ENCODE data around the gene HOGA1.

The HOGA1 gene

GRCh38 chr10:97596101-97597082, 12.2 kb downstream of the HOGA1 start:
- Histone ChIP-seq H4K20me1 (ENCODE audit: insufficient read depth, low read length) (no peaks in the 10 kb centered on the region), H3F3A (ENCODE audit: insufficient read depth, low read length) (no peaks in the 10 kb centered on the region), H3K4me2 (ENCODE audit: low read depth, low read length) (no peak overlapping the region), H3K4me1 (ENCODE audit: low read length) (no peaks in the 10 kb centered on the region), H3K9me3 (replicated peaks; ENCODE audit: insufficient read depth, low read length) (no peaks in the 10 kb centered on the region), H2AFZ (ENCODE audit: low read length) (no peak overlapping the region), H3K9ac (ENCODE audit: low read length) (no peak overlapping the region), H3K36me3 (replicated peaks; ENCODE audit: insufficient read depth, low read length) (no peaks in the 10 kb centered on the region), H3K27me3 (replicated peaks; ENCODE audit: insufficient read depth, low read length) (no peaks in the 10 kb centered on the region), H3K4me3 (ENCODE audit: low read length) (no peak overlapping the region), H3K9me2 (replicated peaks; ENCODE audit: insufficient read depth, low read length) (no peaks in the 10 kb centered on the region), H3K79me2 (ENCODE audit: low read length) (no peaks in the 10 kb centered on the region), H3K27ac (ENCODE audit: low read length) (no peak overlapping the region)
- DNase-seq: no peak
- no peak for TF ChIP-seq CTCF (IDR thresholded peaks at IDR 0.05; ENCODE audit: low read length)
- TF ChIP-seq EZH2phosphoT487 (IDR thresholded peaks at IDR 0.05; ENCODE audit: low read length): no peak
- TF ChIP-seq EZH2 (optimal IDR thresholded peaks at IDR 0.05; ENCODE audit: low read depth, low read length): no peak

DNA sequence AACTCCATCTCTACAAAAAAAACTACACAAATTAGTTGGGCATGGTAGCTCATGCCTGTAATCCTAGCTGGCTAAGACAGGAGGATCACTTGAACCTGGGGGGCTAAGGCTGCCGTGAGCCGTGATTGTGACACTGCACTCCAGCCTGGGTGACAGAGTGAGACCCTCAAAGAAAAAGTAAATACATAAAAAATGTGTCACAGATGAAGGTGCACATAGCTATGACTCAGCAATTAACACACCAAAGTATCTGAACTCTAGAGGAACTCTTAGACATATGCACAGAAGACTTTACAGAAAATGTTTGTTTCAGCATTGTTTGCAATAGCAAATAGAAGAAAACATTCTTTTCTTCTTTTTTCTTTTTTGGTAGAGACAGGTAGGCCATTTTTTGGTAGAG, 13.6 kb downstream of the HOGA1 start:
- DNase-seq: peak; percentile 10

GRCh38 chr10:97598407-97599271, 14.4 kb downstream of the HOGA1 start:
- H3K27ac ChIP-seq (ENCODE audit: low read length): no peak overlapping the region
- H3K79me2 ChIP-seq (ENCODE audit: low read length): no peaks in the 10 kb centered on the region
- H3F3A ChIP-seq (ENCODE audit: insufficient read depth, low read length): no peaks in the 10 kb centered on the region

More for the DNA sequence above, 13.6 kb downstream of the HOGA1 start:
- TF ChIP-seq CTCF (IDR thresholded peaks at IDR 0.05; ENCODE audit: low read length): no peak
- TF ChIP-seq EZH2phosphoT487 (IDR thresholded peaks at IDR 0.05; ENCODE audit: low read length): no peak
- no peak for TF ChIP-seq EZH2 (optimal IDR thresholded peaks at IDR 0.05; ENCODE audit: low read depth, low read length)
- no peak overlapping the region for H3K9ac ChIP-seq (ENCODE audit: low read length)
- H3K27me3 ChIP-seq (replicated peaks; ENCODE audit: insufficient read depth, low read length): no peaks in the 10 kb centered on the region
- no peaks in the 10 kb centered on the region for H3K9me3 ChIP-seq (replicated peaks; ENCODE audit: insufficient read depth, low read length)
- H3K27ac ChIP-seq (ENCODE audit: low read length): no peak overlapping the region
- H4K20me1 ChIP-seq (ENCODE audit: insufficient read depth, low read length): no peaks in the 10 kb centered on the region
- no peak overlapping the region for H3K4me2 ChIP-seq (ENCODE audit: low read depth, low read length)
- no peak overlapping the region for H3K4me3 ChIP-seq (ENCODE audit: low read length)
- H3K9me2 ChIP-seq (replicated peaks; ENCODE audit: insufficient read depth, low read length): no peaks in the 10 kb centered on the region
- H3K4me1 ChIP-seq (ENCODE audit: low read length): no peaks in the 10 kb centered on the region
- no peaks in the 10 kb centered on the region for H3K36me3 ChIP-seq (replicated peaks; ENCODE audit: insufficient read depth, low read length)
- no peak overlapping the region for H2AFZ ChIP-seq (ENCODE audit: low read length)
- no peaks in the 10 kb centered on the region for H3K79me2 ChIP-seq (ENCODE audit: low read length)
- no peaks in the 10 kb centered on the region for H3F3A ChIP-seq (ENCODE audit: insufficient read depth, low read length)

More at GRCh38 chr10:97598407-97599271, 14.4 kb downstream of the HOGA1 start:
- no peak overlapping the region for H2AFZ ChIP-seq (ENCODE audit: low read length)
- no peak for TF ChIP-seq EZH2 (optimal IDR thresholded peaks at IDR 0.05; ENCODE audit: low read depth, low read length)
- TF ChIP-seq CTCF (IDR thresholded peaks at IDR 0.05; ENCODE audit: low read length): no peak
- no peak for TF ChIP-seq EZH2phosphoT487 (IDR thresholded peaks at IDR 0.05; ENCODE audit: low read length)
- H3K4me2 ChIP-seq (ENCODE audit: low read depth, low read length): no peak overlapping the region
- no peak overlapping the region for H3K4me3 ChIP-seq (ENCODE audit: low read length)
- no peak overlapping the region for H3K9ac ChIP-seq (ENCODE audit: low read length)
- no peaks in the 10 kb centered on the region for H3K9me3 ChIP-seq (replicated peaks; ENCODE audit: insufficient read depth, low read length)
- H3K27me3 ChIP-seq (replicated peaks; ENCODE audit: insufficient read depth, low read length): no peaks in the 10 kb centered on the region
- H4K20me1 ChIP-seq (ENCODE audit: insufficient read depth, low read length): no peaks in the 10 kb centered on the region
- H3K36me3 ChIP-seq (replicated peaks; ENCODE audit: insufficient read depth, low read length): no peaks in the 10 kb centered on the region
- no peak for DNase-seq
- H3K9me2 ChIP-seq (replicated peaks; ENCODE audit: insufficient read depth, low read length): no peaks in the 10 kb centered on the region
- no peaks in the 10 kb centered on the region for H3K4me1 ChIP-seq (ENCODE audit: low read length)
